GM19239 (cell line): Measurements from ENCODE around the gene PRH1.

ENCODE experiments used
- DNase-seq: peaks from one replicate; pipeline ENCODE4 v3.0.0; 2011; ENCODE audit warnings: low spot score; ENCODE audit not compliant: insufficient read length
- FAIRE-seq: peaks from 2 replicates; lab custom pipeline; 2011; peaks lifted over from hg19 to GRCh38; lab: Jason Lieb, UNC

Gene PRH1

DNA sequence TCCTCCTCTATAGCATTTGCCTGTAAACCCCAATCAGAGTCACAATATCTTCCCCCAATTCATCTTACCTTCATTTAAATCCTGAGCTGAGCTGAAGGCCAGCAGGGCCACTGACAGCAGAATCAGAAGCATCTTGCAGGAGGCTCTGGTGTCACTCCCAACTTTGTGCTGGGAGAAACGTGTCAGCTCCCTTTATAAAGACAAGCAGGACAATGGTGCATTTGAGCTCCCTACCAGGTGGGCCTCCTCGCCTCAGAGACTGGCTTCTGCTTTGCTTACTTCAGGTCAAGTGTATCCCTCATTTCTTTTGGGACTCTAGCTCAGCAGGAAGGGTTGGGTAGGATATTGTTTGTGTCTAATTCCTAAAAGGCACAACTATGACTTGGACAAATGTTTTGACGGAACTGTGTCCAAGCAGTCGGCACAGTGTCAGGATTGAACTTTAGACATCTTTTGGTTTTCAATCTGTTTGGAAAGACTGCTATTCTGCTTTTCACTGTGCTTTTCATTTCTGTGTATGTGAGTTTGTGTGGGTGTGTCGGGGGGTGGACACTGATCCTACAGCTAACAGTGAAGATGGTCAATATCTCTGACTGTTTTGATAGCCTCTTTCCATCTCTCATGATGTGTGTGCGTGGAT, at the start of gene PRH1:
PRH1 (minus strand) TSS at position 170 of the 640 bp plus-strand sequence; CDS start at position 132, 38 bp downstream.
- no peak for FAIRE-seq
- no peak for DNase-seq

DNA sequence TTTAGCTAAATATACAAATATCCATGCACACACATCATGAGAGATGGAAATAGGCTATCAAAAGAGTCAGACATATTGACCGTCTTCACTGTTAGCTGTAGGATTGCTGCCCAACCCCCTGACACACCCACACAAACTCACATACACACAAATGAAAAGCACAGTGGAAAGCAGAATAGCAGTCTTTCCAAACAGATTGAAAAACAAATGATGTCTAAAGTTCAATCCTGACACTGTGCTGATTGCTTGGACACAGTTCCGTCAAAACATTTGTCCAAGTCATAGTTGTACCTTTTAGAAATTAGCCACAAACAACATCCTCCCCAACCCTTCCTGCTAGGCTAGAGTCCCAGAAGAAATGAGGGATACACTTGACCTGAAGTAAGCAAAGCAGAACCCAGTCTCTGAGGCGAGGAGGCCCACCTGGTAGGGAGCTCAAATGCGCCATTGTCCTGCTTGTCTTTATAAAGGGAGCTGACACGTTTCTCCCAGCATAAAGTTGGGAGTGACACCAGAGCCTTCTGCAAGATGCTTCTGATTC, 44.8 kb upstream of the PRH1 start, which contains the start of gene PRH2:
PRH2 (plus strand) TSS at position 491 of the 541 bp plus-strand sequence; CDS start at position 529, 38 bp downstream.
- FAIRE-seq (no peak), DNase-seq (no peak)

DNA sequence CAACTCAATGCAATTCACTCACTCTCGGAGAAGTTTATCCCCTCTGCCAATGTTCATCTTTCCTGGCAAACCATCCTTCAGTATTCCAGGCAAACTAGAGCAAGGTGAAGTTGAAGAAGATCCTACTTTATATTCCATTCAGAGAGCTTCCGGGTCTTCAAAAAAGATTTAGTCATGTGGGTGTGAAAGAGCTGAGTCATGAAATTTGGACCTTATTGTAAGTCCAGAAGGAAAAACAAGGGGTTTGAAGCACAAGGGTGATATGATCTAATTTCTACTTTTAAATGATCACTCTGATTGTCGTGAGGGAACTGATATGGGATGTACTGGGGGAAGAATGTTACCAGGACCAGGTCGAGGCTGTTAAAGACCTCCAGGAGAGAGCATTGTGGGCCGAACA, 42.2 kb upstream of the PRH1 start:
- FAIRE-seq (no peak), DNase-seq (no peak)

DNA sequence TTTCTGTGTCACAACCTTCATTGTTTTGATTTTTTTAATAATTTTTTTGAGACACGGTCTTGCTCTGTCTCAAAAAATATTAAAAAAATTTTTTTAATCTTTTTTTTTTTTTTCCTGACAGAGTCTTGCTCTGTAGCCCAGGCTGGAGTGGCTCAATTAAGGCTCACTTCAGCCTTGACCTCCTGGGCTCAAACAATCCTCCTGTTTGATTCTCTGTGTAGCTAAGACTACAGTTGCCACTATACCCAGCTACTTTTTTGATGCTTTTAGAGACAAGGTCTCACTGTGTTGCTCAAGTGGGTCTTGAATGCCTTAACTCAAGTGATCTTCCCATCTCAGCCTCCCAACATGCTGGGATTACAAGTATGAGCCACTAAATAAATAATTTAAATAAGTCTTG, 35.8 kb upstream of the PRH1 start:
- FAIRE-seq (no peak), DNase-seq (no peak)

DNA sequence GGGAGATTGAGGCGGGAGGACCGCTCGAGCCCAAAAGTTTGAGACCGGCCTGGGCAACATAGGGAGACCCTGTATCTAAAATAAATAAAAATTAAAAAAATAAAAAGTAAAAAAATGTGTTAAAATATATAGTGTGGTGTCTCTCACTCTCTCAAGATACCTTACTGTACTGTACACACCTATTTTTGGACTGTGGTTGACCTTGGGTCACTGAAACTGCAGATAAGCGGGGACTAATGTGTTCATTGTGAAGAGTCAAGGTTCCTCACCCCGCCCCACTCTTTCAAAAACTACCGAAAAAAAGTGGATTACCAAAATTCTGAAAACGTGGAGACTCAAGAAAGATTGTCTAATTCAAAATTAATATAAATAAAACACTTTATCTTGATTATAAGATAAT, 26.3 kb upstream of the PRH1 start:
- DNase-seq (no peak), FAIRE-seq (no peak)

DNA sequence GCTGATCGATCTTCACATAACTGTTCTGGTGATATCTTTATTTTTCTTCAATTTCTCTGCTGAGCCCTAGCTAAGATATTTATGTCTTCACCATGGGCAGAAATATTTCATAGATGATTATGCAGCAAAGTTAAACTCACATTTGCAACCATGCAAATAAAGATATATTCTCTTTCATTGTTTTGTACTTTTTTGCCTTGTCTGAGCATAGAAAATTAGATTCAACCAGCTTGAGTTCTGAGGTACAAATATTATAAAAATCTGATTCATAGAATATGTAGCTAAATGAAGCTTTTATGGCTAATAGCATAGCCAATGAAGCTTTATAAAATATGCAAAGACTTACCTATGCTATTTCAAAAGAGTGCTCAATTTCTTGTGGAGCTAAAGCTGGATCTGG, 25.4 kb upstream of the PRH1 start, which contains the start of gene TAS2R13:
TAS2R13 (minus strand) TSS at position 101 of the 400 bp plus-strand sequence. CDS start 264 bp downstream, outside the sequence.
- DNase-seq (no peak), FAIRE-seq (no peak)

DNA sequence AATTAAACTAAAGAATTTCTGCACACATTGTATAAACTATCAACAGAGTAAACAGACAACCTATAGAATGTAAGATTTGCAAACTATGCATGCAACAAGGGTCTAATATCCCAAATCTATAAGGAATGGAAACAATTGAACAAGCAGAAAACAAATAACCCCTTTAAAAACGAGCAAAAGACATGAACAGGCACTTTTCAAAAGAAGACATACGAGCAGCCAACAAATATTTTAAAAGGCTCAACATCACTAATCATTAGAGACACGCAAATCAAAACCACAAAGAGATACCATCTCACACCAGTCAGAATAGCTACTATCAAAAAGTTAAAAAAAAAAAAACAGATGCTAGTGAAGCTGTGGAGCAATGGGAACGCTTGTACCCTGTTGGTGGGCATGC, 20.6 kb upstream of the PRH1 start:
- FAIRE-seq (no peak), DNase-seq (no peak)

DNA sequence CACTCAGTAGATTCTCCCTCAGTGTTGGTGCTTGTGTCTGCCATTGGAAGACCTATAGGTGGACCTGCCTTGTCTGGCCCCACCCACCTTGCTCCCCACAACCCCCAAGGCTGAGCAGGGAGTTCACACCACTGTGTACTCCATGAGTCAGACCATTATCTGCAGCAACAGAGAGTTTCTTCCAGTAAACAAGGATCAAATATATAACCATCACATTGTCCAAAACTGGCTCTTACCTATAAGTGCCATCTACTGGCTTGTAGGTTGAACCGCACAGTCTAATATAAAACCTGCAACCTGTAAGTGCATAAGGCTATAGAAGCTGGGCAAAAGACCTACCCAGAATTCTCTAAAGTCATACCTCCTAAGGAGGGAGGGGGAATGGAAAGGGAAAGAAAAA, 17.4 kb upstream of the PRH1 start:
- DNase-seq (no peak), FAIRE-seq (no peak)

DNA sequence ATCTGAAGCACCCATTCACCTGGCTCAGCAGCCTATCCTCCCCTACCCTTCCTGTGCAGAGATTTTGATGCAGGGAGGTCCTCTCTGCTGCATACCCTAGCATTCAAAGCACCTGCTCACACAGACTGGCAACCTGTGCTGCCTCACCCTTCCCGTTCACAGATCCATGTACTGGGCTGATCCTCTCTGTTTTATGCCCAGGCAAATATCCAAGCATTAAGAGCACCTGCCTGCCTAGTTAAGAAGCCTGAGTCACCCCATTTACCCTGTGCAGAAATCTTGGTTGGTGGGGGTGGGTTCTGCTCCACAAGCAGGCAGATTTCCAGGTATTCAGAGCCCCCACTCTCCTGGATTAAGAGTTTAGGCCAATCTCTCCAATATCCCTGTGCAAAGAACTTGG, 16.9 kb upstream of the PRH1 start:
- DNase-seq (no peak), FAIRE-seq (no peak)

DNA sequence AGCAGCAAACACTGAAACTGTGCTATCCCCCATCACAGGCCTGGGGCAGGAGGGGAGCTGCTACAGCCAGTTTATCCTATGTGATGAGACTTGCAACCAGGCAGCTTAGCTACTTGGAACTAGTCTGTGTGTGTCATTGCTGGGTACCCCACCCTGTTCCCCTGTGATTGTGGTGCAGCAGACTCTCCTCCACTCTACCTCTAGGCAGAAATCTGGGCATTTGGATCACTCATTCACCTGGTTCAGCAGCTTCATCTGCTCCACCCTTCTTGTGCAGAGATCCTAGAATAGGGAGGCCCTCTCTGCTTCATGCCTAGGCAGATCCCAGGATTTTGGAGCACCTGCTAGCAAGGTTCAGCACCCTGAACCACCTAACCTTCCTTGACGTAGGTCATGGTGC, 16.5 kb upstream of the PRH1 start:
- FAIRE-seq (no peak), DNase-seq (no peak)

DNA sequence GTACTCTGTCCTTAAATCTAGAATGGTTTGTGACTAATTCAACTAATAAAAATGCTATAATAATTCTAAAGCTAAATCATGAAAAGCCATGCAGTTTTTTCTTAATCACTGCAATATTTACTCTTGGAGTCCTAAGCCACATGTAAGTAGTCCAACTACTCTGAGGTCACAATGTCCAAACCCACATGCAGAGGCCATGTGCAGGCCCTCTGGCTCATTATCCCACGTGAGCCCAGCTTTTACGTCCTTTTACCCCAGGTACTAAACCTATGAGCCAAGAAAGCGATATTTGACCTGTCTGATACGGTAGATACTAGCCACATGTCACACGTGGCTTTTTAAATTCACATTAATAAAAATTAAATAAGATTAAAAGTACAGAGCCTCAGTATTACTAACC, 12.8 kb upstream of the PRH1 start:
- DNase-seq (no peak), FAIRE-seq (no peak)

DNA sequence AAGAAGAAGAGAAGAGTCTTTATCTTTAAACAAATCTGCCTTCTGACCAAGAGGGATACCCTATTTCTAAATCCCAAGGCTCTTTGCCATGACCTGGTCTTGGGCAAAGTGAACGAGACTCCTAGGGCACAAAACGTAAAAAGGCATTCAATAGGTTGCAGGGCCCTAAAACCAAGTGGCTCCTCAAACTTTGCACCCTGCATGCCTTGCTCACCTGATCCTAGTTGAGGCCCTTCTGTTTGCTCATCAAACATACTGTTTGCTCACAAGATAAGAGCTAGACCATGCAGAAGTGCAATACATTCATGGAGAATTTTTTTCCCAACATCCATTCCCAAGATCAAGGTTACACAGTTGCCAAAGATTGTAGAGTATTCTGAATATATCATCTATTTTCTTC, 7.9 kb upstream of the PRH1 start:
- DNase-seq (no peak), FAIRE-seq (no peak)

DNA sequence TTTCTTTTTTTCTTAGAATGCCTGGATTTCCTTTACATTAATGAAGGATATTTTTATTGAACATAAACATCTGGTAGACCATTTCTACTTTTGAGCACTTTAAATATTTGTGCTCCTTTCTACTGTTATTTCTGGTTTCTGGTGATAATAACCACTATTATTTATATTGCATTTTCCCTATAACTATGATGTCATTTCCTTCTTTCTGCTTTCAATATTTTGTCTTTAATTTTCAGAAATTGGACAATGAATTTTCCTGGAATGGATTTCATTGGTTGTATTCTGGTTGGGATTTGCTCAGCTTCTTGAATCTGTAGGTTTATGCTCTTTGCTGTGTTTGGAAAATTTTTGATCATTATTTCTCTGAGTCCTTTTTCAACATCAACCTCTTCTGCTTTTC, 5.2 kb upstream of the PRH1 start:
- DNase-seq = no peak
- FAIRE-seq = no peak

DNA sequence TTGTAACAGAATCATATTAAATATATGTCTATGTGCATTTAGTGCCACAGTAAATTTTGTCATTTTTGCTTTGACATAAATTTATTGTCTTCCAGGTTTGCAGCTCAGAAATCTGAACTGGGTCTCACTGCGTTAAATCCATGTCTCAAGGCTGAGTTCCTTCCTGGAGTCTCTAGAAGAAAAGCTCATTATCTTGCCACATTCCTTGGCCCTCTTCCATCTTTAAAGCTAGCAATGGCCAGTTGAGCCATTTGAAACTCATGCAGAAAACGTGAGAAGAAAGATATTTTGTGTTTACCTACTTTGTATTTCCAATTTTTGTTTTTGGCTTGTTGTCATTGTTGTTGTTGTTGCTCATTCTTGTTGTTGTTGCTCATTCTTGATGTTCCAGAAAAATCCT, 10.7 kb downstream of the PRH1 start:
- no peak for DNase-seq
- no peak for FAIRE-seq

DNA sequence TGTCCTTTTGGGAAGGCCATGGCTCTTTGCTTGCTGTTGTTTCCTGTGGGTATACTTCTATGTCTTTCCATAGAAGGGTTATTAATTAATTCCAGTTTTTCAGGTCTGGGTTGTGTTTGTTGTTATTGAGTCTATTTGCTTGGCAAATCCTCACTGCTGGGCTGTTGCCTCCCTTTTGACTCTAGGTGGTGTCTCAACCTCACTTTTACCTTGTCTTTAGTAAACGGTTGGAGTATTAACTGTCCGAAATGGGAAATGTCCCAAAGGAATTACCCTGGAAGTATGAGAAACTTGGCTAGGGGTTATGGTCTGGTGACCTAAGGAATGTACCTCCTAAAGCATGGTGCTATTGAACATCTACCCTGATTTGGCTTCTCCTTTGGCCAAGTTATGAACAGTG, 16.7 kb downstream of the PRH1 start:
- DNase-seq (no peak), FAIRE-seq (no peak)

DNA sequence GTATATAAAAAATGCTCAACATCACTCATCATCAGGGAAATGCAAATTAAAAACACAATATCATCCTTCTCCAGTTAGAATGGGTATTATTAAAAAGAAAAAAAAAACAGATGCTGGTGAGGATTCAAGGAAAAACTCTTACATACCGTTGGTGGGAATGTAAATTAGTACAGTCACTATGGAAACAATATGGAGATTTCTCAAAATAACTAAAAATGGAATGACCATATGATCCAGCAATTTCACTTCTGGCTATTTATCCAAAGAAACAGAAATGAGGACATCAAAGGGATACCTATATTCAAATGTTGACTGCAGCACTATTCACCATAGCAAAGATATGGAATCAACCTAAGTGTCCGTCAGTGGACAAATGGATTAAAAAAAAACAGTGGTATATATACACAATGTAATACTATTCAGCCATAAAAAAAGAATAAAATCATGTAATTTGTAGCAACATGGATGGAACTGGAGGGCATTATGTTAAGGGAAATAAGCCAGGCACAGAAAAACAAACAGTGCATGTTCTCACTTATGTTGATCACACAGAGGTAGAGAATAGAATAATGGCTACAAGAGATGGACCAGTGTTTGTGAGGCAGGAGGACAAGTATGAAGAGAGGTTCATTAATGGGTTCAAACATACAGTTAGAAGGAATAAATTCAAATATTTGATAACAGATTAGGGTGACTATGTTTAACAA, 20.4 kb downstream of the PRH1 start:
- FAIRE-seq = no peak
- DNase-seq = no peak

DNA sequence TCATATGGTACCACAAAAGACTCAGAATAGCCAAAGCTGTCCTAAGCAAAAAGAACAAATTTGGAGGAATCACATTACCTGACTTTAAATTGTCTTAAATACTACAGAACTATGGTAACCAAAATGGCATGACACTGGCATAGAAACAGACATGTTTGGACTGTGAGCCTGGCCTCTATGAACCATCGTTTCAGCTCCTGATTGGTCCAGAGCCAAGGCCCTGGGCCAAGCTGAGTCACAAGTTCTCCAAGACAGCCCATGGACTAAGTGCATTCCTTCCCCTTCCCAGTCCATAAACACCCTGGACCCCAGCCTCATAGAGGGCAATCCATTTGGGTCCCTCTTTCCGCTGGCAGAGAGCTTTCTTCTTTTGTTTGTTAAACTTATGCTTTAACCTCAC, 22.7 kb downstream of the PRH1 start:
- FAIRE-seq = no peak
- no peak for DNase-seq

DNA sequence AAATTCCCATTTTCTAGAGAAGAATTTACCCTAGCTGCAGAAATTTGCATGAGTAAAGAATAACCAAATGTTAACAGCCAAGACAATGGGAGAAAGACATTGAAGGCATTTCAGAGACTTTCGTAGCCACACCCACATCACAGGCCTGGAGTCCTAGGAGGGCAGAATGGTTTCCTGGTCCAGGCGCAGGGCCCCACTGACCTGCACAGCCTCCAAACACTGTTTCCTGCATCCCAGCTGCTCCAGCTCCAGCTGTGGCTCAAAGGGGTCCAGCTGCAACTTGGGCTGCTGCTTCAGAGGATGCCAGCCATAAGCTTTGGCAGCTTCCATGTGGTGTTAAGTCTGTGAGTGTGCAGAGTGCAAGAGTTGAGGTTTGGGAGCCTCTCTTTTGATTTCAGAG, 28.2 kb downstream of the PRH1 start:
- FAIRE-seq (no peak), DNase-seq (no peak)

DNA sequence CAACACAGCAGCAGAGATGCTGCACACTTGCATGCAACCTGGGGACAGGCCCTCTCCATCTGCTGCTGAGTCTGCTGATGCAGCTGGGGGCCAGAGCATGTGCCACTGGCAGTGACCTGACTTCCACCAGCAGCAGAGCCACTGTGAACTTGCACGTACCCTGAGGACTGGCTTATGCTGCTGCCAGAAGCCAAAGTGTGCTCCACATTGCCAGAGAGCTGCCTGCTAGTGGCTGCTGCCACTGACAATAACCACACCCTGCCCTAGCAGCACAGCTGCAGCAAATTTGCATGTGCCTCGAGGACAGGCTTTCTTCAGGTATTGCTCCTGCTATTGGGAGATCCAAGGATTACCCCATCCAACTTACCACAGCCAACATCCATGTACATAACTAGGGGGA, 30.3 kb downstream of the PRH1 start:
- DNase-seq (no peak), FAIRE-seq (no peak)

DNA sequence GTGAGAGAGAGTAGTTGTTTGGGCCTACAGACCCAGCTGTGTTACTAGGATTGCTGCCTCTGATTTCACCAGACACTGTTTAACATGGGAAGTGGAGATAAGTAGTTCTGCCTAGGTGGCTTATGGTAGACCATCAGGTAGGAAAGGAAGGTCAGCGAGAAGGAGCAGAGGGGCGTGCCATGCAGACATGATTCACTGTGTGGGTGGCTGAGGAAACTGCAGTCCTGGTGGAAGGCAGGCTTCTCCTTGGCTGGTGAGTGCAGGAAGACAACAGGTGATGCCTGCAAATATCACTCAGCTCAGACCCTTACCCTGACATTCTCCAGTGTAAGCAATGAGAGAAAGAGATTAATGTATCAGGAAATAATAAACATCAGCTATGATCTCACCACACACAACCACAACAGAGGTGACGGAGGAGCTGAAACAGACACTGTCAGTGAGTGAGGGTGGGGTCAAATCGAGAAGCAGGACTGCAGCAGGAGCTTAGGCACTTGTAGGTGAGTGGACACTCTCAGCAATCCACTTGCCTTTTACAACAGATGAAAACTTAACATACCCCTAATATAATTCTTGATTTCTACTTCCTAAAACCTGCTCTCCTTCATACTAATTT, 32.7 kb downstream of the PRH1 start:
- FAIRE-seq (no peak), DNase-seq (no peak)

DNA sequence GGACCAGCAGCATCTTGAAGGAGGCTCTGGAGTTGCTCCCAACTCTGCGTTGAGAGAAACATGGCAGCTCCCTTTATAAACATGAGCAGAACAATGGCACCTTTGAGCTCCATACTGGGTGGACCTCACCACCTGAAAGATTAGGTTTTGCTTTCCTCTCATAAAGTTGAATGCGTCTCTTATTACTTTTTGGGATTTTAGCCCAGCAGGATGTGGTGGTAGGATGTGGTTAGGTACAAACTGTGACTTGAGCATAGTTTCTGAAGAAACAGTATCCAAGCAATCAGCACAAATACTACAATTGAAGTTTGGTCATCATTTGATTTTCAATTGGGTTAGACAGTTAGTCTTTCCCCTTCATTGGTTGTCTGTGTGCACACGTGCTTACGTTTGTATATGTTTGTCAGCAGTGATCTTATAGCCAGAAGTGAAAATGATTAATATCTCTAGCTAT, 34.6 kb downstream of the PRH1 start, which contains the start of gene PRR4:
PRR4 (minus strand) TSS at position 51 of the 454 bp plus-strand sequence; CDS start at position 13, 38 bp downstream.
- DNase-seq = no peak
- FAIRE-seq = no peak
